ELF-1 (cell line): ENCODE results near the gene INTS1.

Experiments
- DNase-seq: peaks from one replicate; pipeline ENCODE4 v3.0.0-alpha.2; 2016; ENCODE audit warnings: low read depth, low spot score

Gene INTS1, protein sequence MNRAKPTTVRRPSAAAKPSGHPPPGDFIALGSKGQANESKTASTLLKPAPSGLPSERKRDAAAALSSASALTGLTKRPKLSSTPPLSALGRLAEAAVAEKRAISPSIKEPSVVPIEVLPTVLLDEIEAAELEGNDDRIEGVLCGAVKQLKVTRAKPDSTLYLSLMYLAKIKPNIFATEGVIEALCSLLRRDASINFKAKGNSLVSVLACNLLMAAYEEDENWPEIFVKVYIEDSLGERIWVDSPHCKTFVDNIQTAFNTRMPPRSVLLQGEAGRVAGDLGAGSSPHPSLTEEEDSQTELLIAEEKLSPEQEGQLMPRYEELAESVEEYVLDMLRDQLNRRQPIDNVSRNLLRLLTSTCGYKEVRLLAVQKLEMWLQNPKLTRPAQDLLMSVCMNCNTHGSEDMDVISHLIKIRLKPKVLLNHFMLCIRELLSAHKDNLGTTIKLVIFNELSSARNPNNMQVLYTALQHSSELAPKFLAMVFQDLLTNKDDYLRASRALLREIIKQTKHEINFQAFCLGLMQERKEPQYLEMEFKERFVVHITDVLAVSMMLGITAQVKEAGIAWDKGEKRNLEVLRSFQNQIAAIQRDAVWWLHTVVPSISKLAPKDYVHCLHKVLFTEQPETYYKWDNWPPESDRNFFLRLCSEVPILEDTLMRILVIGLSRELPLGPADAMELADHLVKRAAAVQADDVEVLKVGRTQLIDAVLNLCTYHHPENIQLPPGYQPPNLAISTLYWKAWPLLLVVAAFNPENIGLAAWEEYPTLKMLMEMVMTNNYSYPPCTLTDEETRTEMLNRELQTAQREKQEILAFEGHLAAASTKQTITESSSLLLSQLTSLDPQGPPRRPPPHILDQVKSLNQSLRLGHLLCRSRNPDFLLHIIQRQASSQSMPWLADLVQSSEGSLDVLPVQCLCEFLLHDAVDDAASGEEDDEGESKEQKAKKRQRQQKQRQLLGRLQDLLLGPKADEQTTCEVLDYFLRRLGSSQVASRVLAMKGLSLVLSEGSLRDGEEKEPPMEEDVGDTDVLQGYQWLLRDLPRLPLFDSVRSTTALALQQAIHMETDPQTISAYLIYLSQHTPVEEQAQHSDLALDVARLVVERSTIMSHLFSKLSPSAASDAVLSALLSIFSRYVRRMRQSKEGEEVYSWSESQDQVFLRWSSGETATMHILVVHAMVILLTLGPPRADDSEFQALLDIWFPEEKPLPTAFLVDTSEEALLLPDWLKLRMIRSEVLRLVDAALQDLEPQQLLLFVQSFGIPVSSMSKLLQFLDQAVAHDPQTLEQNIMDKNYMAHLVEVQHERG (N-terminal part only)

DNA sequence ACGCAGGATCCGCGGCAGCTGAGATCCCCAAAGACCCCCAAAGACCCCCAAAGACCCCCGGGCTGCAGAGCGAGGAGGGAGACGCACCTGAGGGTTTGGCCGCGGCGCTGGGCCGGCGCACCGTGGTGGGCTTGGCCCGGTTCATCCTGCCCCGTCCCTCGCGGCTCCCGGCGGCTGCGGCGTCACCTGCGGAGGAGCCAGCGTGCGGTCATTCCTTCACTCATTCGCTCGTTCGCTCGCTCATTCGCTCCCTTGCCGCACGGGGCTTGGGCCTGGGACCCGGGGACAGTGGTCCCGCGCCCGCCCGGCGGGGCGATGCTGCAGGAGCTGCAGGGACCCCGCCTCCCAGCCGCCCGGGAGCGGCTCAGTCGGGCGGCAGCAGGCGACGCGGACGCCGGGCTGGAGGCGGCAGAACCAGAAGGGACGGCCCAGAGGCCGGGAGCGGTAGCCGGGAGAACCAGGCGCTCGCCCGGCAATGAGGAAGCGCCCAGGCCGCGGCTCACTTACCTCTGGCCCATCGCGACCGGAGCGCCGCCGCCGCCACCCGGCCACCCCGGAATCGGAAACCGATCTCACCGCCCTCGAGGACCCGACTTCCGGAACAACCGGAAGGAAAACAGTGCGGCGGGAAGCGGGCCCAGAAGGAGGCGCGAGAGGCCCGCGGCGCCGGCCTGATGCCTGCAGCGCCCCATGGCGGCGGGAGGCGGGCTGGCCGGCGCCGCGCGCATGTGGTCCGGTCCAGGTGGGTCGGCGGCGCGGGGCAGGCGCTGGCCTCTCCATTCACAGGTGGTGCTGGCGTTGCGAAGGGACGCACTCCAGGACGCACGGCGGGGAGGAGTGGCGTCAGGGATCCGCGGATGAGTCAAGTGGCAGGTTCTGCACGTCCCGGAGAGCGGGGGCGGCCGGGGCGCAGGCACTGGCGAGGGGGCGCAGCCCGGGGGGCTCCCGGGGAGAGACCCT is at the start of gene INTS1:
Gene INTS1, minus strand, starts transcription at position 574 of the 960 bp plus-strand sequence. Its CDS starts 429 bp downstream, at position 145.
- peak; percentile 93 for DNase-seq

DNA sequence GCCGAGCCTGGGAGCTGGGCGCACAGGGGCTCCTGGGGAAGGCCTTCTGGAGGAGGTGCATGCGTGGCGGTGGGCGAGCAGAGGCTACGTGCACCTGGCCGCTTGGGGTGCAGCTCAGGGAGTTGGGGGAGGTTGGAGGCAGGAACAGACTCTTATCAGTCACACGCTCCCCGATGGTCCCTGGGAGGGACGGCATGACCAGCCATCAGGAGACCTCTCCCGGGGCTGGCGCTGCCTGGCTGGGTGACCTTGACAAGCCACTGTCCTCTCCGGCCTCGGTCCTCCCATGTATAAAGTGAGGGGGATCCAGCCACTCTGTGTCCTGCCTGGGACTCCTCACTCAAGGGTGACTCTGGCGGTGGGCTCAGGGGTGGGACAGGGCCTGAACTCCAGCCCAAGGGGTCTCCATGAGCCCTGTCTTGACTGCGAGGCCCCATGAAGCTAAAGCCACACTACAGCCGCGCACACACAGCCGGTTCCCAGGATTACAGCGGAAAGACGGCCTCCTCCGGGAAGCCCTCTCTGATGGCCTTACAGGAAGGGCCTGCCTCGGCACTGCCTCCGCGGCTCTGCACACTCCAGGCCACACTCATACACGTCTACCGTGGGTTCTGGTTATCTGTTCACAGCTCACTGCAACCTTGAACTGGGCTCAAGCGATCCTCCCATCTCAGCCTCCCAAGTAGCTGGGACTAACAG is 49.5 kb upstream of the INTS1 start:
- DNase-seq: no peak

DNA sequence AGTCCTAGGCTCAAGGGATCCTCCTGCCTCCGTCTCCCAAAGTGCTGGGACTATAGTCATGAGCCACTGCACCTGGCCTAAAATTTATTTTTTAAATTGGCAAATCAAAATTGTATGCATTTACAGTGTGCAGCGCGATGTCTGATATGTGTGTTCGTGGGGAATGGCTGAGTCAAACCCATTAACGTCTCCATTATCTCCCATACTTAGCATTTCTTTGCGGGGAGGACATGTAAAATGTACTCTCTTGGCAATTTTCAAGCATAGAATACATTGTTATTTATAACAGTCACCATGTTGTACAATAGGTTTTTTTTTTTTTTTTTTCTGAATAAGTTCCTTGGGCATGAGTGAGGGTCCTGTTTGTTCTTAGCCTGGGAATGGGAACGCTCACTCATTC is 48.0 kb upstream of the INTS1 start:
- no peak for DNase-seq

DNA sequence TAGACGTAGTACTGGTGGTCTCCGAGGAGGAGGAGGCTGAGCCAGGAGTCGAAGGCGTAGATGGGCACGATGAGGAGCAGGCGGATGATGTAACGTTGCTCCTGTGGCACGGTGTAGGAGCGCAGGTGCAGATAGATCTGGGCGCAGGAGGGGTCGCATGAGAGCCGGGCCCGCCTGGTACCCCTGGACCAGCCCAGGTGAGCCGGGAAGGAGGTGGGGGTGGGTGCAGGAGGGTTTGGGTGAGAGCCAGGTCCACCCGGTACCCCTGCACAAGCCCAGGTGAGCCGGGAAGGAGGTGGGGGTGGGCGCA is 46.6 kb upstream of the INTS1 start:
- no peak for DNase-seq

DNA sequence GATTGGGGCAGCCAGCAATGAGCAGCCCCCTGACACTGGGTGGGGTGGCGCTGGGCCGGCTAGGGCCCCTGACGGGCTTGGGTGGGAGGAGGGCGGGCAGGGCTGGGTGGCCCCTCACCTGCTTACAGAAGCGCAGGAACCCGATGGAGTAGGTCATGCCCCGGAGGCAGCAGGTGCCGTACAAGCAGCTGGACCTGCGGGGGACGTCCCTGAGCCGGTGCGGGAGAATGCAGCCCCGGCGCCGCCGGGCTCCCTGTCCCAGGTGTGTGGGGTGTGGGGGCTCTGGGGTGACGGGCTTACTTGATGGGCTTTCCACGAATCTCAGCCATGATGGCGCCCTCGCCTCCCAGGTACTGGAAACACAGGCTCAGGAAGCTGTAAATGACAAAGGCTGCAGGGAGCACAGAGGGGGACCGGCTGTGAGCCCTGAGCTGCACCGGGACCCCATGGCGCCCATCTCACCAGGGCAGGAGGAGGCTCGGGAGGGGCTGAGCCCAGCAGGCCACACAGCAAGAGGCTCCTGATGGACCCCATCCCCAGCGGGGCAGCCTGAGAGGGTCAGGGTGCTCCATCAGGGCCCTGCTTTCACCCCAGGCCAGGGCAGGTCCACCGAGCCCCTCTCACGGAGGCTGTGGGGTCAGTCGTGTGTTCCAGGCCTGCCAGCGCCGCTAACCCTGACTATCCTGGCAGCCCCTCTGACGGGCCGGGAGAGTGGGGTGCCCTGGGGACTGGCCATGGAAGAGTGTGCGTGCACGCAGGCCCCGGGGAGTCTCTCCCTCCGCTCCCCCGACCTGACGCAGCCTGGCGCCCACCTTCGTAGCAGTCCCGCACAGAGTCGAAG is 46.0 kb upstream of the INTS1 start:
- DNase-seq: no peak

DNA sequence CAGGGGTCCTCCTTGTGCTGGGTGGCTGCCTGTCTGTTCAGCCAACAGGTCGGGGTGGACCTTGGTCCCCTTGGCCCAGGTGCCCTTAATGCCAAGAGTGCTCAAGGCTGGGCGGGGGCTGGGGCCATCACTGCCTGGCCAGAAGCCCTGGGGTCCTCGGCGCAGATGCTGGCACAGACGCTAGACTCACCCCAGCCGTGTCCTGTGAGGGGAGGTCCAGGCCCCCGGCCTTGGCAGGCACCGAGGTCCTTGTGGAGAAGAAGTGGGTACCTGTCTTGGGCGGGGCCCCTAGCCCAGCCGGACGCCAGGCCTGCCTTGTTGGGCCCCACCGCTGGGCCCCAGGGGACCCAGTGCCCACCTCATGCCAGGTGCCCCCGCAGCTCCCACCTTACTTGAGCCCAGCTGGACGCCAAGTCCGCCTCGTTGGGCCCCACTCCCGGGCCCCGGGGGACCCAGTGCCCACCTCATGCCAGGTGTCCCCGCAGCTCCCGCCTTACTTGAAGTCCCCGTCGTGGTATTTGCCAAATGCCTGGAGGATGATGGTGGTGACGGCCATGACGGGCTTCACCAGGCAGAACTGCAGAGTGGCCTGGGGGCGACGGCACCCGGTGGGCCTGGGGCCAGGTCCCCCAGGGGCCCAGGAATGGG is 45.3 kb upstream of the INTS1 start:
- no peak for DNase-seq

DNA sequence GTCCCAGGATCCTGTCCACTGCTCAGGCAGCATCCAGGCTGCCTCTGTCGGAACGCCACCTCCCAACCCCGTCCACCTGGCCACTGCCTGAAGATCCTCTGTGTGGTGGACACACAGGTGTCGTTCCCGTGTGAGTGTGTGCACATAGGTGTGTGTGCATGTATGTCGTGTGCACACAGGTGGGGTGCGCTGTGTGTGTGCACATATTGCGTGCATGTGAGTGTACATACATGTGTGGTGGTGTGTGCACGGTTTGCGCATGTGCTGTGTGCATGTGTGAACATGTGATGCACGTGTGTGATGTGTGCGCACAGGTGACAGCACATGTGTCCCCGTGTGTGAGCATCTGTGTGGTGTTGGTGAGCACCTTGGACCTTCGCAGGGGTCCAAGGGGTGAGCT is 44.8 kb upstream of the INTS1 start:
- no peak for DNase-seq

DNA sequence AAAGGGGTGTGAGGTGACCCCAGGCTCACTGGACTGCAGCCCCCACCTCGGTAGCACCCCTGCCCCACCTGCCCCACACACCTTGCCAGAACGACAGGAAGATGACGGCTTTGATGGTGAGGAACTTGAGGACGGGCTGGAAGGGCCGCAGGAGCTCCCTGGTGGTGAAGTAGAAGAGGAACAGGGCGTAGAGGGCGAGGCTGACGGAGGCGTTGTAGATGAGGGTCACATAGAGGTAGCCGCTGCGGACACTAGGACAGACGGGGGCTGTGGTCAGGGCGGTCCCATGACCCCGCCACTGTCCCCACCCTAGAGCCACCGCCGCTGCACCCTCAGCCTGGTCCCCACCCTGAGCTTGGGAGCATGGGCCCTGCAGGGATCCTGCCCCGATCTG is 44.2 kb upstream of the INTS1 start:
- DNase-seq: no peak

DNA sequence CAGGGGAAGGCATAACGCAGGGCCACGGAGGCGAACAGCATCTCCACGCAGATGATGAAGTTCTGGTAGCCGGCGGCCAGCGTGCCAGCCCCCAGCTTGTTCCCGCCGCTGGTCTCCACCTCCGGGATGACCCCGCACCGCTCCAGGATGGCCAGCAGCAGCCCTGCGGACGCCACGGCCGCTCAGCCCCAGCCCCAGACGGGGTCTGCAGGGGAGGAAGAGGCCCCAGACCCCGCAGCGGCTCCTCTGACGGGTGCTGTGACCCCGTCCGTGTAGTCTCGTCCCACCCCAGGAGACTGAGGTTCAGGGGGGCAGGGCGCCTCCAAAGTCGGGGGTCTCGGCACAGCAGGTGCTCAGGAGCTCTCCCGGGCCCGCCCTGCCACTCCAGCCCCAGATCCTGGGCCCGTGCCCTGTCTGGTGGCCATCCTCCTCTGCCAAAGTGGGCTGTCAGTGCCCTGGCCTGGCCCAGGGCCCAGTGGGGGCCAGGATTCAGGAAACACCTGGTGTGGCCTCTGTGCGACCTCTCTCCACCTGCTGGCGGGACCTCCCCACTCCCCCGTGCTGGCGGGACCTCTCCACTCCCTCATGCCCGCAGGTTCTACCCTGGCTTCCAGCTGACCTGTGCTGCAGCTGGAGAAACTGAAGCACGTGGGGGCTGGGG is 43.7 kb upstream of the INTS1 start:
- no peak for DNase-seq

DNA sequence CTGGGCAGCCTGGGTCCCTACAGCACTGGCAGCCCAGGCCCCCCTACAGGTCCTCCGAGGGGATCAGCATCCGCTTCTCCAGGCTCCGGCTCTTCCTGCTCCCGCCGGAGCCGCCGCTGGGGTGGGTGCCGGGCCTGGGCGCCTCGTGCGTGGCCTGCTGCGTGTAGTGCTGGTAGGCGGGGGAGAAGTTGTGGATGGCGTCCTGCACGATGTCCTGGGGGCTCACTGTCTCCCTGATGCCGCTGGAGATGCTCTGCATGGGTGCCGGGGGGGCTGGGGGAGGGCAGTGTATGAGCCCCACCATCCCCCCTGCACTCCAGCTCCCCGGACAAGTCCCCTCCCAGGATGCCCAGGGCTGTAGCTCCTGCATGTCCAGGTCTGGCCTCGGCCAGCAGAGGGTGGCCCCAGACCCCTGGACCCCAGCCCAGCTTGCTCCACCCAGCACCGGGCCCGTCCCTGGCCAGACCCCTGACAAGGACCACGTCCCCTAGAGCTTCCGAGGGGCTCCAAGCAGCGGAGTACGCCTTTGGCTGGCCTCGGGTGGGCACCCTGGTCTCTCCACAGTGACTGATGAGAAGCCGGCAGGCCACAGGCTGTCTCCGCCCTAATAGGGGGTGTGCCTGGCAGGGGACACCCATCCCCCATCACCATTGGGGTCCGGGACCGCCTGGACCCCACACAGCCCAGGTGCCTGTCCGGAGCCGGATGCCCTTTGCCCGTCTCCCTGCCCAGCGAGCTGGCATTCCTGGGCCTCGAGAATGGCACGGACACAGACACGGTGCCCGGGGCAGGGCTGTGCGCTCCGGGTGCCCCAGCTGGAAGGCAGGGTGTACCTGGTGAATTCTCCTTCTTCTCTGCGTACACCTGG is 43.0 kb upstream of the INTS1 start:
- no peak for DNase-seq

DNA sequence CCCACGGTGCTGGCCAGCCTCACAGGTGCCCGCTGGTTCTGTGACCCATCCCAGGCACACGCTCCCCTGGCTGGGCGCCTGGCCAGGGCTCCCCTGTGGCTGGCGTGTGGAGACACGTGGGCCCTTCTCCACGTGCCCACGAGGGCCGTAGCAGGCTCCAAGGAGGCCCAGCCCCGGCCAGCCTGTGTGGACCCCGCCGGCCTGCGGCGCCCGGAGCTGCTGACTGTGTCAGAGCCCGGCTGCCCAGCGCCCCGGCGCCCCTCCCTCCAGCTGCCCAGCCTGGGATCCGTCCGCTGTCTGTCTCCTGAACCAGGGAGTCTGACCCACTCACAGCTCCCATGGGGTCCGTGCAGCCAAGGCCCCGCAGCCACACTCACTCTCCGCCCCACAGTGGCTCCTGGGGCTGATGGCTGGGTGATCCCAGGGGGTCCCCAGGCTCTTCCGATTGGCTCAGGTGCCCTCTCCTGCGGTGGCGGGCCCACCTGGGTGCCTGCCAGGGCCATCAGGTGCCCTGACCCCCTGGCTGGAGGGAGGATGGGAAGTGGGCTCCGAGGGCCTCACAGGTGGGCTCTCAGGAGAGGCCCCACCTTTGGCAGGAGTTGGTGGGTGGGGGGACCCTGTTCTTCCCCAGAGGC is 42.2 kb upstream of the INTS1 start:
- DNase-seq: no peak

DNA sequence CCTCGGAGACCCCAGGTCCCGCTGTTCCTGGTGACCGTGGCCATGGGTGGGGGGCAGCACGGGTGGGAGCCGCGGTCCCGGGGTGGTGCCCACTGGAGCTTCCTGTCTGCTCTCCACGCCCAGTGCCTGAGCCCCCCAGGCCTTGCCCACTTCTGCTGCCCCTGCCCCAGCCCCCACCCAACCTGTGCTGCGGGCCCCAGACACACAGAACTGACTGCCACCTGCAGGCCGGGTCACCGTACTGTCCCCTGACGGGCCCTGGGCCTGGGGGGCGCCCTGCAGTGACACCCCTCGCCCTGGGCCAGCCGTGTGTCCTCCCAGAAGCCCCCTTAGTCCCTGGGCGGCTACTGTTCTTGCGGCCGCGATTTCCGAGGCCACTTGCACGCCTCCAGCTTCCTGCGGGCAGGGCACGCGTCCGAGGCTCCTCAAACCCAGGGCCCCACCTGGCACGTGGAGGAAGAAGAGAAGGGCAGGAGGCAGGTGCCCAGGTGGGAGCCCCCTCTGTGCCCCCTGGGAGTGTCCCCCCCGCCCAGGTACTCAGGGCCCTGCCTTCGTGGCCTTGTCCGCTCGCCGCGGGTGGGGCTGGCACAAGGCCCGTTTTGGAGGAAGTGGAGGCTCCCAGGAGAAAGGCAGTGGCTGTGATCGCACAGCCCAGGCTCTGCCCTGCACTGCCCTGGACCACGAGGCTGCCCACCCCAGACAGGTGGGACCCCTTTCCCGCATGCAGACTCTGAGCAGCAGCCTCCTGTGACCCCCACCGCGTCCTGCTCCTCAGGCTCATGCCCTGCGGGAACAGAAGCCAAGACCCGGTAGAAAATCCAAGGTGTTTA is 41.4 kb upstream of the INTS1 start:
- DNase-seq: no peak

DNA sequence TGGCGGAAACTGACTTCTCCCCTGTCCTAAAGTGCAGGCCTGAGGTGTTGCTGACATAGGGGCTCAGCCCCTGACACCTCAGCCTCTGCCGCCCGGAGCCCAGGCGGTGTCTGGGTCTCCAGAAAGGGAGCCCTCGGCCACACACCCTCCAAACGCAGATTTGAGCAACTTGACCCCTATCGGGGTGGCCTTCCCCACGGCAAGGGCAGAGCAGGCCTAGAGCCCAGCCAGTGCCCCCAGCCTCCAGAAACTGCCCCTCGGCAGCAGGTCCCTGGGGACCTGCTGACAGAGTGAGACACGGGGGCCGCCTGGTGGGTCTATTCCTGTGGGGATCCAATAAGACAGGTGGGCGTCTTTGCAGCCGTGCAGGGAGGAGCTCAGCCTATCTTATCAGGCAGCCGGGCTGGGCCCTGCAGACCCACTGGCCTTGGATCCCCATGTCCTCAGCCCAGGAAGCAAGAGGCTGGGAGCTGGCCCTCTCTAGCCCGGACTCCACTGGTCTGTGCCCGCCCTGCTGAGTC is 40.8 kb upstream of the INTS1 start:
- no peak for DNase-seq

DNA sequence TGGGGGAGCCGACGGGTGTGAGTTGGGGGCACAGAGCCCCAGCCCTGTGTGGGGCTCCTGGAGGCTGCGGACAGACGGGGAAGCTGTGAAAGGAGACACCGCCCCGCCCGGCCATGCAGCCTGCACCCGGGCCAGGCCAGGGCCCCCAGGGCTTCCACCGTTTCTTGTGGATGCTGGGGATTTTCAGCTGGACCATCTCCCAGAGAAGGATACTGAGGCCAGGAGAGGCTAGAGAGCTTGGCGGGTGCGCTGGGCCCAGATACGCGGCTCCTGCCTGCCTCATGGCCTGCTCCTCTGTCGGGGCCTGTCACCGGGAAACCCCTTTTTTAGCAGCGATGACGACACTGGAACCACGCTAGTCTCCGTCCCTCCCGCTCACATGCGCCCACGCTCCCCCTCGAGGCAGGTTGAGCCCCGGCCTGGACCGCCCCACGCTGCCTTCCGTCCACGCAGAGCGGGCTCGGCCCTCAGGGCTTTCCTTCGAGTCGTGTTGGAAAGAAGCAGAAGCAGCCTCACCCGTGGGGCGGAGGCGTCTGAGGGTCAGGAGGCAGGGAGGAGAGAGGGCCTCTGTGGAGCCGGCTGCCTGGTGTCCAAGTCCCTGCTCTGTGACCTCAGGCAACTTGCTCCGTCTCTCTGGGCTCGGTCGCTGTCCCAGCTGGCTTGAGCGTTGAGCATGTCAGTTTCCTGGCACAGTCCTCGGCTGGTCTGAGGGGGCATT is 40.1 kb upstream of the INTS1 start:
- DNase-seq: no peak

DNA sequence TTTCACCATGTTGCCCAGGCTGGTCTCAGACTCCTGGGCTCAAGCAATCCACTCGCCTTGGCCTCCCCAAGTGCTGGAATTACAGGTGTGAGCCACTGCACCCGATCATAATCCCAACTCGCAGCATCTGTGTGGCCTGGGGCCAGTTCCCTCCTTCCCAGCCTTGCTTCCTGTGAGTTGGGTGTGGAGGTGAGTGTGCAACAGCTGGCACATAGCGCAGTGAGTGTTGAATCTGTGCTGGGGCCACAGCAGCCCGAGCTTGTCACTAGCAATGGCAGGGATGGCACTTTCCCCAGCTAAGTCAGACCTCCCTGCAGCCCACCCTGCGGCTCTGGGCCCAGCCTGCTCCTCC is 39.6 kb upstream of the INTS1 start:
- no peak for DNase-seq
